DND-41 (cell line): ENCODE measurements around the gene RUNX1.
"Not testable (repeated sequence)": the region's sequence is repeated elsewhere in the genome, so short reads cannot be mapped to it uniquely, and the experiment has no call there.

ENCODE experiments used
- CTCF ChIP-seq: IDR thresholded peaks from 2 replicates; pipeline ENCODE4 v1.5.1; 2012; ENCODE audit warnings: borderline replicate concordance, low read length, moderate library complexity, mild to moderate bottlenecking; ENCODE audit not compliant: poor library complexity, severe bottlenecking; ENCODE audit errors: extremely low read depth
- EZH2 ChIP-seq: IDR thresholded peaks from 3 replicates; pipeline ENCODE4 v1.6.1; 2012; ENCODE audit warnings: borderline replicate concordance, low read depth, mild to moderate bottlenecking, moderate library complexity, low read length, inconsistent platforms; ENCODE audit not compliant: severe bottlenecking

- not testable (repeated sequence) for TF ChIP-seq CTCF, EZH2
These were observed 97.2 kb downstream of the RUNX1 start for GRCh38 chr21:34951868-34952267.
